ENCODE data around the gene STARD13. TPM values are rescaled to one million over a fixed set of nuclear protein-coding genes. Genes with fewer than 3 reads are reported as not detected.

STARD13 gene
- total RNA-seq, 2 experiments from 2014 or later: 0.57 TPM; not detected in 1

DNA sequence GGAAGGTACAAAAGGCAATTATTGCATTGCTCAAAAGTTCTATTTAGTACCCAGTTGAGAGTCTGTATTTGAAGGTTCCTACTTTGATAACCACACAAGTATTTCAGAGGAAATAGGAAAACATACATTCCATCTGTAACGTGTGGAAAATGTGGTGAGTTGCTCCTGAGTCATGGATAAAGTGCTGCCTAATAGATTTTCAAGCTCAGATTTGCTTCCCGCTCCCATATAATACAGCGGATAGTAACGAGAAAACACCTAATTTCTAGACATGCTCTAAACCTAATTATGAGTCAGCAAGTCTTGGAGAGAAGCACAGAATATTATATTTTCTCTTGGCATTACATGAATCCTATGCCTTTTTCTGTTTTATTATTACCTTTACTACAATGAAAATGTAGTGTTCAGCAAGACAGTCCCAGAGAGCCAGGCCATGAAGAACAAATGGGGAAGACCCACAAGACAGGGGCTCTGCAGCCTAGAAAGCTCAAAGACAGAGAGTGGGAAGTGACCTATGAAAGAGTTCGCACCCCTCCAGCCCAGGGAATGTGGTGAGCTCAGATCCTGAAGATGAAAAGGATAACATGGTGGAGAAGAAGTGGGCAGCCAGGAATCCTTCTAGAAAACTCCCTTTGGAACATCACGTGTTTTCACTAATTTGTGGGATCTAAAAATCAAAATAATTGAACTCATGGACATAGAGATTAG is 116.1 kb downstream of the STARD13 start:
- H3K4me3 ChIP-seq (ENCODE audit: low read depth, low read length, poor library complexity, severe bottlenecking): no peak overlapping the region
- no peaks in the 10 kb centered on the region for H4K20me1 ChIP-seq (ENCODE audit: insufficient read depth, low read length)
- no peaks in the 10 kb centered on the region for H3K9me3 ChIP-seq (ENCODE audit: low read length)
- H3K4me1 ChIP-seq (ENCODE audit: insufficient read depth, low read length, poor library complexity, severe bottlenecking): no peaks in the 10 kb centered on the region
- no peaks in the 10 kb centered on the region for H3K36me3 ChIP-seq (ENCODE audit: insufficient read depth, low read length)
- ChIA-PET CTCF (ENCODE audit: unreplicated experiment) (no interaction called here), POLR2A (no interaction called here)
- no peak overlapping the region for H3K27ac ChIP-seq (ENCODE audit: low read depth, low read length, poor library complexity, severe bottlenecking)
- intact Hi-C loops (cut with micrococcal nuclease; ENCODE audit: unreplicated experiment): no loop called here
- H3K9me2 ChIP-seq (ENCODE audit: insufficient read depth, low read length): no peaks in the 10 kb centered on the region
- H3K79me2 ChIP-seq (ENCODE audit: insufficient read depth, low read depth, low read length): no peaks in the 10 kb centered on the region
- no peak overlapping the region for H2AFZ ChIP-seq (ENCODE audit: low read length)
- no peak overlapping the region for H3K4me2 ChIP-seq (ENCODE audit: low read length)
- BruUV-seq (replicated peaks): no TSS peak
- no peak for DNase-seq (ENCODE audit: low spot score)
- TF ChIP-seq EZH2phosphoT487 (IDR thresholded peaks at IDR 0.05; ENCODE audit: borderline replicate concordance, low read depth, low read length) (no peak), CTCF (conservative IDR thresholded peaks at IDR 0.05; ENCODE audit: low read length) (no peak)

- H2AFZ ChIP-seq (ENCODE audit: low read length): no peak overlapping the region
- no peaks in the 10 kb centered on the region for H3K9me3 ChIP-seq (ENCODE audit: low read length)
- H3K4me2 ChIP-seq (ENCODE audit: low read length): no peak overlapping the region
- TF ChIP-seq EZH2phosphoT487 (IDR thresholded peaks at IDR 0.05; ENCODE audit: borderline replicate concordance, low read depth, low read length) (no peak), CTCF (conservative IDR thresholded peaks at IDR 0.05; ENCODE audit: low read length) (no peak)
- no peaks in the 10 kb centered on the region for H3K36me3 ChIP-seq (ENCODE audit: insufficient read depth, low read length)
- no peak overlapping the region for H3K27ac ChIP-seq (ENCODE audit: low read depth, low read length, poor library complexity, severe bottlenecking)
- intact Hi-C loops (cut with micrococcal nuclease; ENCODE audit: unreplicated experiment): no loop called here
- H3K9me2 ChIP-seq (ENCODE audit: insufficient read depth, low read length): no peaks in the 10 kb centered on the region
- no peaks in the 10 kb centered on the region for H4K20me1 ChIP-seq (ENCODE audit: insufficient read depth, low read length)
- ChIA-PET POLR2A (interaction anchor here (0.5 kb wide), 1 partner anchor 31 kb away, joined by 3 read pairs; no protein-coding TSS in a partner anchor), CTCF (ENCODE audit: unreplicated experiment) (no interaction called here)
- H3K4me1 ChIP-seq (ENCODE audit: insufficient read depth, low read length, poor library complexity, severe bottlenecking): no peaks in the 10 kb centered on the region
- no TSS peak for BruUV-seq (replicated peaks)
- no peaks in the 10 kb centered on the region for H3K79me2 ChIP-seq (ENCODE audit: insufficient read depth, low read depth, low read length)
- no peak for DNase-seq (ENCODE audit: low spot score)
- H3K4me3 ChIP-seq (ENCODE audit: low read depth, low read length, poor library complexity, severe bottlenecking): no peak overlapping the region
Observed at GRCh38 chr13:33168321-33168960, 117.1 kb downstream of the STARD13 start.

DNA sequence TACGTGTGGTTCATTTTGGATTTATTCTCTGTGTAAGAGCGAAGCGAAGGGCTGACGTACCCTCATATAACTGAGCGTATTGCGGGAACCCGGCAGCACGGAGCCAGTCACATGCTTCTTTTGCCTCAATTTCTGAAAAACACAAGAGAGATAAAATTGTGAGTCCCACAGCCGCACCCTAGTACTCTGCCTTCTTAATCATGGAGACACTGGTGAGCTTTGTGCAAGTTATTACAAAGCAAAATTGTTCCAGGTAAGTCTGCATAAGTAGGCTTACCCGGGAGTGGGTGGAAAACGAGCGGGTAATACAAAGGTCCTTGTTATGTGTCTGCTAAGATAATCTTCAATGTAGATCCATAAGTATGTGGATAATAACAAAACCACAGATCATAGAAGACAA is 118.1 kb downstream of the STARD13 start:
- intact Hi-C loops (cut with micrococcal nuclease; ENCODE audit: unreplicated experiment): no loop called here
- no peak overlapping the region for H2AFZ ChIP-seq (ENCODE audit: low read length)
- no peaks in the 10 kb centered on the region for H3K79me2 ChIP-seq (ENCODE audit: insufficient read depth, low read depth, low read length)
- TF ChIP-seq EZH2phosphoT487 (IDR thresholded peaks at IDR 0.05; ENCODE audit: borderline replicate concordance, low read depth, low read length): no peak
- TF ChIP-seq CTCF (conservative IDR thresholded peaks at IDR 0.05; ENCODE audit: low read length): no peak
- H3K9me2 ChIP-seq (ENCODE audit: insufficient read depth, low read length): no peaks in the 10 kb centered on the region
- no peak overlapping the region for H3K4me3 ChIP-seq (ENCODE audit: low read depth, low read length, poor library complexity, severe bottlenecking)
- no peak overlapping the region for H3K4me2 ChIP-seq (ENCODE audit: low read length)
- BruUV-seq (replicated peaks): no TSS peak
- ChIA-PET CTCF (ENCODE audit: unreplicated experiment) (no interaction called here), POLR2A (no interaction called here)
- no peaks in the 10 kb centered on the region for H3K4me1 ChIP-seq (ENCODE audit: insufficient read depth, low read length, poor library complexity, severe bottlenecking)
- DNase-seq (ENCODE audit: low spot score): no peak
- H3K36me3 ChIP-seq (ENCODE audit: insufficient read depth, low read length): no peaks in the 10 kb centered on the region
- no peaks in the 10 kb centered on the region for H4K20me1 ChIP-seq (ENCODE audit: insufficient read depth, low read length)
- no peaks in the 10 kb centered on the region for H3K9me3 ChIP-seq (ENCODE audit: low read length)
- H3K27ac ChIP-seq (ENCODE audit: low read depth, low read length, poor library complexity, severe bottlenecking): no peak overlapping the region

Measured in OCI-LY7 (cell line).